SIG-M5 treated with dmso at 0.1 percent for 504 hours (cell line): Measurements from ENCODE around the gene SDCBP2.
A peak's percentile ranks its signal among the peaks of the same experiment; 100 is the strongest.

Experiments
- DNase-seq: peaks from one replicate; lab custom pipeline; 2025; ENCODE audit not compliant: unreplicated experiment; lab: John Stamatoyannopoulos, UW

The SDCBP2 gene

GRCh38 chr20:1328680-1329330 is at the start of gene SDCBP2:
SDCBP2 (minus strand) TSS chr20:1329139; CDS start chr20:1320416, 8,723 bp downstream.
- DNase-seq, result no peak

GRCh38 chr20:1378735-1379125 is 49.8 kb upstream of the SDCBP2 start:
- DNase-seq, result no peak

- DNase-seq, result no peak
Measured at GRCh38 chr20:1377984-1378734, 49.2 kb upstream of the SDCBP2 start.

GRCh38 chr20:1377341-1377871 is 48.5 kb upstream of the SDCBP2 start:
- DNase-seq, result no peak

- DNase-seq, result peak; percentile 87
Measured at GRCh38 chr20:1376408-1377270, 47.7 kb upstream of the SDCBP2 start.

GRCh38 chr20:1376007-1376406 is 47.1 kb upstream of the SDCBP2 start:
- DNase-seq, result no peak

GRCh38 chr20:1375515-1375914 is 46.6 kb upstream of the SDCBP2 start:
- DNase-seq, result no peak

- DNase-seq, result no peak
Measured at GRCh38 chr20:1374246-1374645, 45.3 kb upstream of the SDCBP2 start.

GRCh38 chr20:1373614-1374013 is 44.7 kb upstream of the SDCBP2 start:
- no peak for DNase-seq

- no peak for DNase-seq
Measured at GRCh38 chr20:1373036-1373435, 44.1 kb upstream of the SDCBP2 start.

GRCh38 chr20:1371830-1372539 is 43.0 kb upstream of the SDCBP2 start:
- DNase-seq, result no peak

GRCh38 chr20:1371202-1371782 is 42.4 kb upstream of the SDCBP2 start:
- DNase-seq, result no peak

- DNase-seq, result no peak
Measured at GRCh38 chr20:1370548-1371110, 41.7 kb upstream of the SDCBP2 start.

- no peak for DNase-seq
Measured at GRCh38 chr20:1369970-1370369, 41.0 kb upstream of the SDCBP2 start.

GRCh38 chr20:1368448-1369199 is 39.7 kb upstream of the SDCBP2 start:
- DNase-seq, result no peak

GRCh38 chr20:1367479-1367878 is 38.5 kb upstream of the SDCBP2 start:
- no peak for DNase-seq

GRCh38 chr20:1364106-1364505 is 35.2 kb upstream of the SDCBP2 start:
- DNase-seq, result no peak

GRCh38 chr20:1363522-1363921 is 34.6 kb upstream of the SDCBP2 start:
- no peak for DNase-seq

- no peak for DNase-seq
Measured at GRCh38 chr20:1362484-1362883, 33.5 kb upstream of the SDCBP2 start.
